ENCODE data around the gene MRPL32. TPM values are rescaled to one million over a fixed set of nuclear protein-coding genes. Genes with fewer than 3 reads are reported as not detected.

Gene MRPL32
- total RNA-seq, 2 donors from 2014 or later: 48.3 to 65.7 TPM

GRCh38 chr7:42910306-42910705 is 21.9 kb upstream of the MRPL32 start:
- H3K36me3 ChIP-seq: no peaks in the 10 kb centered on the region
- TF ChIP-seq POLR2AphosphoS5 (IDR thresholded peaks at IDR 0.05): no peak
- intact Hi-C loops (cut with DNase I): no loop called here
- H3K9me3 ChIP-seq: no peaks in the 10 kb centered on the region
- no peaks in the 10 kb centered on the region for H3K27me3 ChIP-seq (replicated peaks; ENCODE audit: insufficient read depth)
- H3K4me1 ChIP-seq (replicated peaks): no peaks in the 10 kb centered on the region
- H3K27ac ChIP-seq: no peak overlapping the region
- no peak for DNase-seq (ENCODE audit: low spot score)
- 95% methylated on average over 2 of the region's 2 CpGs for WGBS
- H3K4me3 ChIP-seq: no peak overlapping the region

GRCh38 chr7:42911454-42912447 is 20.4 kb upstream of the MRPL32 start, which contains the start of gene C7orf25:
TSS of gene C7orf25 (minus strand) at chr7:42912070. CDS start at chr7:42910900, 1,170 bp downstream.
- Histone ChIP-seq H3K27me3 (replicated peaks; ENCODE audit: insufficient read depth) (no peaks in the 10 kb centered on the region), H3K4me3 (peak within 1 kb of the TSS; percentile 94 to 95), H3K27ac (peak within 1 kb of the TSS; percentile 78 to 86), H3K4me1 (replicated peaks) (no peaks in the 10 kb centered on the region), H3K9me3 (no peaks in the 10 kb centered on the region), H3K36me3 (no peaks in the 10 kb centered on the region)
- intact Hi-C loops (cut with DNase I): no loop called here
- DNase-seq (ENCODE audit: low spot score): peak; percentile 97
- under 1% methylated on average over 91 of the region's 95 CpGs for WGBS
- TF ChIP-seq CTCF (IDR thresholded peaks at IDR 0.05) (peak in 1 of 4 experiments; percentile 23), POLR2AphosphoS5 (IDR thresholded peaks at IDR 0.05) (peak; percentile 91), POLR2A (IDR thresholded peaks at IDR 0.05) (no peak)

GRCh38 chr7:42913591-42913990 is 18.6 kb upstream of the MRPL32 start:
- intact Hi-C loops (cut with DNase I): no loop called here
- no peaks in the 10 kb centered on the region for H3K9me3 ChIP-seq
- no peaks in the 10 kb centered on the region for H3K4me1 ChIP-seq (replicated peaks)
- no peak for TF ChIP-seq POLR2AphosphoS5 (IDR thresholded peaks at IDR 0.05)
- no peak for DNase-seq (ENCODE audit: low spot score)
- no peak overlapping the region for H3K27ac ChIP-seq
- no peaks in the 10 kb centered on the region for H3K27me3 ChIP-seq (replicated peaks; ENCODE audit: insufficient read depth)
- 67% methylated on average over 2 of the region's 2 CpGs for WGBS
- no peak overlapping the region for H3K4me3 ChIP-seq
- H3K36me3 ChIP-seq: no peaks in the 10 kb centered on the region

GRCh38 chr7:42914009-42914408 is 18.2 kb upstream of the MRPL32 start:
- no peak overlapping the region for H3K4me3 ChIP-seq
- no peak overlapping the region for H3K27ac ChIP-seq
- H3K4me1 ChIP-seq (replicated peaks): no peaks in the 10 kb centered on the region
- DNase-seq (ENCODE audit: low spot score): no peak
- no peaks in the 10 kb centered on the region for H3K9me3 ChIP-seq
- WGBS: 77% methylated on average over 6 of the region's 6 CpGs
- H3K36me3 ChIP-seq: no peaks in the 10 kb centered on the region
- H3K27me3 ChIP-seq (replicated peaks; ENCODE audit: insufficient read depth): no peaks in the 10 kb centered on the region
- intact Hi-C loops (cut with DNase I): no loop called here
- TF ChIP-seq CTCF (IDR thresholded peaks at IDR 0.05) (no peak), POLR2A (IDR thresholded peaks at IDR 0.05) (no peak), POLR2AphosphoS5 (IDR thresholded peaks at IDR 0.05) (no peak)

GRCh38 chr7:42914421-42915045 is 17.6 kb upstream of the MRPL32 start:
- H3K27me3 ChIP-seq (replicated peaks; ENCODE audit: insufficient read depth): no peaks in the 10 kb centered on the region
- H3K4me3 ChIP-seq: no peak overlapping the region
- DNase-seq (ENCODE audit: low spot score): no peak
- H3K4me1 ChIP-seq (replicated peaks): no peaks in the 10 kb centered on the region
- intact Hi-C loops (cut with DNase I): no loop called here
- H3K27ac ChIP-seq: no peak overlapping the region
- no peak for TF ChIP-seq POLR2A (IDR thresholded peaks at IDR 0.05)
- TF ChIP-seq CTCF (IDR thresholded peaks at IDR 0.05): no peak
- TF ChIP-seq POLR2AphosphoS5 (IDR thresholded peaks at IDR 0.05): no peak
- WGBS: 65% methylated on average over 4 of the region's 5 CpGs
- H3K36me3 ChIP-seq: no peaks in the 10 kb centered on the region
- no peaks in the 10 kb centered on the region for H3K9me3 ChIP-seq
